HepG2 (cell line): ENCODE results near the gene MZF1. TPM values are rescaled to one million over a fixed set of nuclear protein-coding genes. Genes with fewer than 3 reads are reported as not detected.
A peak's percentile ranks its signal among the peaks of the same experiment; 100 is the strongest.

Experiments
- POLR2AphosphoS5 ChIP-seq: IDR thresholded peaks from 2 replicates; pipeline ENCODE4 v1.6.1; 2012; ENCODE audit warnings: low read depth, low read length
- RXRB ChIP-seq: IDR thresholded peaks from 2 replicates; pipeline ENCODE4 v1.6.1; 2016; ENCODE audit warnings: borderline replicate concordance, missing genetic modification reagents, missing compliant biosample characterization
- SNAI1 ChIP-seq: sonication (generic); formaldehyde crosslinking; IDR thresholded peaks from 2 replicates; pipeline ENCODE4 v1.5.0; 2020; ENCODE audit warnings: mild to moderate bottlenecking, missing genetic modification reagents, borderline replicate concordance
- SP2 ChIP-seq: sonication (generic); formaldehyde crosslinking; IDR thresholded peaks from 2 replicates; pipeline ENCODE4 v1.5.1; 2020; ENCODE audit warnings: mild to moderate bottlenecking, missing genetic modification reagents
- SPEN ChIP-seq: sonication (generic); formaldehyde crosslinking; IDR thresholded peaks from 2 replicates; pipeline ENCODE4 v1.5.1; 2020; ENCODE audit warnings: low read depth, mild to moderate bottlenecking, missing genetic modification reagents
- TBL1XR1 ChIP-seq: fragments of 150-350 bp; IDR thresholded peaks from 2 replicates; pipeline ENCODE4 v1.6.1; 2014; ENCODE audit warnings: borderline replicate concordance, low read length; ENCODE audit not compliant: partially characterized antibody
- ZFP36L1 ChIP-seq: sonication (generic); formaldehyde crosslinking; IDR thresholded peaks from 2 replicates; pipeline ENCODE4 v1.8.0; 2022; ENCODE audit warnings: mild to moderate bottlenecking, missing genetic modification reagents, moderate library complexity
- ZNF234 ChIP-seq: sonication (generic); formaldehyde crosslinking; conservative IDR thresholded peaks from 2 replicates; pipeline ENCODE4 v1.5.1; 2020; ENCODE audit warnings: mild to moderate bottlenecking, missing genetic modification reagents
- ZNF264 ChIP-seq: sonication (generic); formaldehyde crosslinking; IDR thresholded peaks from 2 replicates; pipeline ENCODE4 v1.4.0; 2020; ENCODE audit warnings: missing genetic modification reagents
- ZNF367 ChIP-seq: sonication (generic); formaldehyde crosslinking; IDR thresholded peaks from 2 replicates; pipeline ENCODE4 v1.4.0; 2020; ENCODE audit warnings: missing genetic modification reagents, borderline replicate concordance
- ZNF446 ChIP-seq: sonication (generic); formaldehyde crosslinking; IDR thresholded peaks from 2 replicates; pipeline ENCODE4 v1.5.0; 2020; ENCODE audit warnings: mild to moderate bottlenecking, missing genetic modification reagents
- ZNF619 ChIP-seq: sonication (generic); formaldehyde crosslinking; IDR thresholded peaks from 2 replicates; pipeline ENCODE4 v1.4.0; 2020; ENCODE audit warnings: mild to moderate bottlenecking, missing genetic modification reagents
- ZNF746 ChIP-seq: sonication (generic); formaldehyde crosslinking; IDR thresholded peaks from 2 replicates; pipeline ENCODE4 v1.8.0; 2022; ENCODE audit warnings: mild to moderate bottlenecking, missing genetic modification reagents
- ZNF777 ChIP-seq: sonication (generic); formaldehyde crosslinking; IDR thresholded peaks from 2 replicates; pipeline ENCODE4 v1.4.0; 2020; ENCODE audit warnings: missing genetic modification reagents
- ZNF878 ChIP-seq: sonication (generic); formaldehyde crosslinking; IDR thresholded peaks from 2 replicates; pipeline ENCODE4 v1.8.1; 2023; ENCODE audit warnings: mild to moderate bottlenecking, missing genetic modification reagents, moderate library complexity
- ZNF891 ChIP-seq: sonication (generic); formaldehyde crosslinking; IDR thresholded peaks from 2 replicates; pipeline ENCODE4 v1.5.0; 2020; ENCODE audit warnings: mild to moderate bottlenecking, missing genetic modification reagents
- polyA plus RNA-seq, 8 experiments: library from polyadenylated mRNA; depleted of rRNA in 3 of 8; stranded (reverse) in 7 of 8; unstranded in 1 of 8; fragments of >200 nt; fragmentation: Illumina TruSeq in 4 of 8; extraction: Trizol in 4 of 8; gene quantifications; 2 replicates each; pipeline versions ENCODE4 v1.2.1 to v1.2.3, GENCODE V29; 2011 to 2016; ENCODE audit warnings: low read depth in 4 of 8, missing spikeins in 1 of 8, mixed read lengths in 1 of 8; ENCODE audit not compliant: insufficient read depth in 1 of 8
- total RNA-seq, 5 experiments: library from RNA; depleted of rRNA; stranded (reverse); fragments of >200 nt; fragmentation: Illumina TruSeq; extraction: Trizol; gene quantifications; 2 replicates each; pipeline ENCODE4 v1.2.3, GENCODE V29; 2016; ENCODE audit warnings: low read depth in 1 of 5
- TF ChIP-seq, protein P1 (sequence below): sonication (generic); formaldehyde crosslinking; IDR thresholded peaks from 2 replicates; pipeline ENCODE4 v1.5.0; 2020; ENCODE audit warnings: mild to moderate bottlenecking, missing genetic modification reagents
- TF ChIP-seq, protein P2 (sequence below): sonication (generic); formaldehyde crosslinking; IDR thresholded peaks from 2 replicates; pipeline ENCODE4 v1.8.1; 2023; ENCODE audit warnings: mild to moderate bottlenecking, inconsistent platforms, moderate library complexity, missing genetic modification reagents, borderline replicate concordance
- TF ChIP-seq, protein P3 (sequence below): sonication (generic); formaldehyde crosslinking; IDR thresholded peaks from 2 replicates; pipeline ENCODE4 v1.5.0; 2020; ENCODE audit warnings: missing genetic modification reagents
- TF ChIP-seq, protein P4 (sequence below): sonication (generic); formaldehyde crosslinking; IDR thresholded peaks from 2 replicates; pipeline ENCODE4 v1.5.0; 2020; ENCODE audit warnings: missing genetic modification reagents
- TF ChIP-seq, protein P5 (sequence below): IDR thresholded peaks from 2 replicates; pipeline ENCODE4 v1.6.1; 2016; ENCODE audit warnings: control low read depth

MZF1 gene
- total and polyA plus RNA-seq, 2 of the 13 experiments (the other 11 are each of a cell fraction or from before 2014, with no cell fraction given): 3.1 to 8.1 TPM

DNA sequence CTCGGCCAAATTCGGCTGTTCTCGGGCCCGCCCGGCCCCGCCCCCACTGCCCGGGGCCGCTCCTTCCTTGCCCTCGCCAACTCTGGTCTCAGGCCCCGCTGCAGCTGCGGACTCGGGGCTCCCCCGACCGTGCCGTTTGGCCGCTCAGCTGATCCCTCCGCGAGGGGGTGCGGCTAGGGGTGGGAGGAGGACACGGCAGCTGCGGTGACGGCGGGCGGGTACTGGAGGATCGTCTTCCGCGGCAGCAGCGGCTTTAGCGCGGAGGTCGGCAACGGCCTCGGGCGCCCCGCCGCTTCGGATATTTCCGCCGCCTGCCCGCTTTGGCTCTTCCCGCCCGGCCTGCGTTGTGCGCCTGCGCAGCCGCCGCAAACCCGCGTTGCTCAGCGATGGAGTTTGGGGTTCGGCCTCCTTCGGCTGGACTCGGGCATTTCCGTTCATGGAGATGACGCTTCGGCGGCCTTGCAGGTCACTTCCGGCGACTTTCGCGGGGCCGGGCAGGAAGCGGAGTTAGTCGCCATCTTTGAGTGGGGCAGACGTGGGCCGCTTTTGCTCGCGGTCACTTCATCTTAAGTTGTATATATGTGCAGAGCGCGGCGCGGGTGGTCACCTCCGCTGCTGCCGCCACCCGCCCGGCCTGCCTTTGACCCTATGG is 14.4 kb downstream of the MZF1 start (continued):
- TF ChIP-seq ZNF619 (CRISPR knock-in tag) (0 out of 2 replicates have a peak, but pooled peaks have one; percentile 72), SNAI1 (CRISPR knock-in tag) (no peak), ZNF264 (CRISPR knock-in tag) (peak; percentile 72), ZNF234 (CRISPR knock-in tag) (peak; percentile 83; the same call in 1 of the 2 replicates), TBL1XR1 (no peak), POLR2AphosphoS5 (peak; percentile 56), SPEN (CRISPR knock-in tag) (peak; percentile 94), ZNF777 (0 out of 2 replicates have a peak, but pooled peaks have one; percentile 55), RXRB (0 out of 2 replicates have a peak, but pooled peaks have one; percentile 22), ZNF367 (CRISPR knock-in tag) (peak; percentile 77; the same call in 1 of the 2 replicates), SP2 (CRISPR knock-in tag) (no peak), ZNF746 (CRISPR knock-in tag) (no peak), ZNF878 (CRISPR knock-in tag) (no peak; the same call in 1 of the 2 replicates), ZNF446 (no peak), ZNF891 (CRISPR knock-in tag) (peak; percentile 95), ZFP36L1 (CRISPR knock-in tag) (0 out of 2 replicates have a peak, but pooled peaks have one; percentile 47)
- TF ChIP-seq, protein P1, sequence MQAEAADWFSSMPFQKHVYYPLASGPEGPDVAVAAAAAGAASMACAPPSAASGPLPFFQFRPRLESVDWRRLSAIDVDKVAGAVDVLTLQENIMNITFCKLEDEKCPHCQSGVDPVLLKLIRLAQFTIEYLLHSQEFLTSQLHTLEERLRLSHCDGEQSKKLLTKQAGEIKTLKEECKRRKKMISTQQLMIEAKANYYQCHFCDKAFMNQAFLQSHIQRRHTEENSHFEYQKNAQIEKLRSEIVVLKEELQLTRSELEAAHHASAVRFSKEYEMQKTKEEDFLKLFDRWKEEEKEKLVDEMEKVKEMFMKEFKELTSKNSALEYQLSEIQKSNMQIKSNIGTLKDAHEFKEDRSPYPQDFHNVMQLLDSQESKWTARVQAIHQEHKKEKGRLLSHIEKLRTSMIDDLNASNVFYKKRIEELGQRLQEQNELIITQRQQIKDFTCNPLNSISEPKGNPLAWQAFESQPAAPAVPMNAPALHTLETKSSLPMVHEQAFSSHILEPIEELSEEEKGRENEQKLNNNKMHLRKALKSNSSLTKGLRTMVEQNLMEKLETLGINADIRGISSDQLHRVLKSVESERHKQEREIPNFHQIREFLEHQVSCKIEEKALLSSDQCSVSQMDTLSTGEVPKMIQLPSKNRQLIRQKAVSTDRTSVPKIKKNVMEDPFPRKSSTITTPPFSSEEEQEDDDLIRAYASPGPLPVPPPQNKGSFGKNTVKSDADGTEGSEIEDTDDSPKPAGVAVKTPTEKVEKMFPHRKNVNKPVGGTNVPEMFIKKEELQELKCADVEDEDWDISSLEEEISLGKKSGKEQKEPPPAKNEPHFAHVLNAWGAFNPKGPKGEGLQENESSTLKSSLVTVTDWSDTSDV (CRISPR knock-in tag): peak; percentile 91
- TF ChIP-seq, protein P2, sequence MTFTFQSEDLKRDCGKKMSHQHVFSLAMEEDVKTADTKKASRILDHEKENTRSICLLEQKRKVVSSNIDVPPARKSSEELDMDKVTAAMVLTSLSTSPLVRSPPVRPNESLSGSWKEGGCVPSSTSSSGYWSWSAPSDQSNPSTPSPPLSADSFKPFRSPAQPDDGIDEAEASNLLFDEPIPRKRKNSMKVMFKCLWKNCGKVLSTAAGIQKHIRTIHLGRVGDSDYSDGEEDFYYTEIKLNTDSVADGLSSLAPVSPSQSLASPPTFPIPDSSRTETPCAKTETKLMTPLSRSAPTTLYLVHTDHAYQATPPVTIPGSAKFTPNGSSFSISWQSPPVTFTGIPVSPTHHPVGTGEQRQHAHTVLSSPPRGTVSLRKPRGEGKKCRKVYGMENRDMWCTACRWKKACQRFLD (CRISPR knock-in tag): peak; percentile 51; the same call in 1 of the 2 replicates
- TF ChIP-seq, protein P3, sequence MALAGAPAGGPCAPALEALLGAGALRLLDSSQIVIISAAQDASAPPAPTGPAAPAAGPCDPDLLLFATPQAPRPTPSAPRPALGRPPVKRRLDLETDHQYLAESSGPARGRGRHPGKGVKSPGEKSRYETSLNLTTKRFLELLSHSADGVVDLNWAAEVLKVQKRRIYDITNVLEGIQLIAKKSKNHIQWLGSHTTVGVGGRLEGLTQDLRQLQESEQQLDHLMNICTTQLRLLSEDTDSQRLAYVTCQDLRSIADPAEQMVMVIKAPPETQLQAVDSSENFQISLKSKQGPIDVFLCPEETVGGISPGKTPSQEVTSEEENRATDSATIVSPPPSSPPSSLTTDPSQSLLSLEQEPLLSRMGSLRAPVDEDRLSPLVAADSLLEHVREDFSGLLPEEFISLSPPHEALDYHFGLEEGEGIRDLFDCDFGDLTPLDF (CRISPR knock-in tag): peak; percentile 88
- TF ChIP-seq, protein P4, sequence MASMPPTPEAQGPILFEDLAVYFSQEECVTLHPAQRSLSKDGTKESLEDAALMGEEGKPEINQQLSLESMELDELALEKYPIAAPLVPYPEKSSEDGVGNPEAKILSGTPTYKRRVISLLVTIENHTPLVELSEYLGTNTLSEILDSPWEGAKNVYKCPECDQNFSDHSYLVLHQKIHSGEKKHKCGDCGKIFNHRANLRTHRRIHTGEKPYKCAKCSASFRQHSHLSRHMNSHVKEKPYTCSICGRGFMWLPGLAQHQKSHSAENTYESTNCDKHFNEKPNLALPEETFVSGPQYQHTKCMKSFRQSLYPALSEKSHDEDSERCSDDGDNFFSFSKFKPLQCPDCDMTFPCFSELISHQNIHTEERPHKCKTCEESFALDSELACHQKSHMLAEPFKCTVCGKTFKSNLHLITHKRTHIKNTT (CRISPR knock-in tag): peak; percentile 63; the same call in 1 of the 2 replicates
- TF ChIP-seq, protein P5, sequence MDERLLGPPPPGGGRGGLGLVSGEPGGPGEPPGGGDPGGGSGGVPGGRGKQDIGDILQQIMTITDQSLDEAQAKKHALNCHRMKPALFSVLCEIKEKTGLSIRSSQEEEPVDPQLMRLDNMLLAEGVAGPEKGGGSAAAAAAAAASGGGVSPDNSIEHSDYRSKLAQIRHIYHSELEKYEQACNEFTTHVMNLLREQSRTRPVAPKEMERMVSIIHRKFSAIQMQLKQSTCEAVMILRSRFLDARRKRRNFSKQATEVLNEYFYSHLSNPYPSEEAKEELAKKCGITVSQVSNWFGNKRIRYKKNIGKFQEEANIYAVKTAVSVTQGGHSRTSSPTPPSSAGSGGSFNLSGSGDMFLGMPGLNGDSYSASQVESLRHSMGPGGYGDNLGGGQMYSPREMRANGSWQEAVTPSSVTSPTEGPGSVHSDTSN (CRISPR knock-in tag): no peak
